Thymus (tissue), 11 donors: ENCODE results near the gene MAP1A. TPM values are rescaled to one million over a fixed set of nuclear protein-coding genes. Genes with fewer than 3 reads are reported as not detected.

Source experiments
- DNase-seq, 9 donors: peaks; one replicate each; pipeline ENCODE4 v3.0.0-alpha.2; 2013; ENCODE audit warnings: low spot score in 9 of 9, low read depth in 6 of 9, missing footprints in 1 of 9
- H3K27ac ChIP-seq, 2 donors: one replicate each; pipeline ENCODE4 v1.5.1; 2013; ENCODE audit warnings: control low read depth in 1 of 2, low read depth in 1 of 2, low read length in 1 of 2, mild to moderate bottlenecking in 1 of 2, moderate library complexity in 1 of 2
- H3K27me3 ChIP-seq, 2 donors: one replicate each; pipeline ENCODE4 v1.5.1; 2013; ENCODE audit warnings: low read length in 1 of 2; ENCODE audit not compliant: control insufficient read depth in 2 of 2, insufficient read depth in 1 of 2
- H3K36me3 ChIP-seq, 2 donors: one replicate each; pipeline ENCODE4 v1.5.1; 2013; ENCODE audit warnings: low read length in 1 of 2, mild to moderate bottlenecking in 1 of 2, moderate library complexity in 1 of 2; ENCODE audit not compliant: control insufficient read depth in 2 of 2, insufficient read depth in 2 of 2
- H3K4me1 ChIP-seq, 2 donors: one replicate each; pipeline ENCODE4 v1.5.1; 2013; ENCODE audit warnings: low read length in 2 of 2; ENCODE audit not compliant: control insufficient read depth in 2 of 2, insufficient read depth in 2 of 2
- H3K4me3 ChIP-seq, 2 donors: one replicate each; pipeline ENCODE4 v1.5.1; 2013; ENCODE audit warnings: low read length in 2 of 2, control low read depth in 1 of 2, mild to moderate bottlenecking in 1 of 2
- H3K9me3 ChIP-seq, 2 donors: one replicate each; pipeline ENCODE4 v1.5.1; 2013; ENCODE audit warnings: low read length in 1 of 2, mild to moderate bottlenecking in 1 of 2; ENCODE audit not compliant: control insufficient read depth in 2 of 2, insufficient read depth in 1 of 2
- WGBS: extraction: QIAGEN DNeasy Blood & Tissue Kit; methylation state at CpG from one replicate; pipeline ENCODE4 v1.1.7; 2013; 5-methylcytosine and 5-hydroxymethylcytosine counted together
- polyA plus RNA-seq: library from polyadenylated mRNA; stranded (reverse); fragments of 200-250 nt; gene quantifications from one replicate; pipeline ENCODE4 v1.2.3, GENCODE V29; 2013
- total RNA-seq: library from RNA; stranded (reverse); fragments of 120-200 nt; gene quantifications from one replicate; pipeline ENCODE4 v1.2.4, GENCODE V29; 2013
- donor health status: healthy.

The MAP1A gene
- total and polyA plus RNA-seq, 2 donors = 3.6 to 12.7 TPM

GRCh38 chr15:43516801-43517353 lies 531 bp upstream of the MAP1A start:
- H3K36me3 ChIP-seq = peaks cover 15 to 17% of the 10 kb centered on the region in 2 donors
- peak overlapping the region; percentile 39 to 58 for H3K4me3 ChIP-seq
- peak overlapping the region; percentile 37 to 81 for H3K27ac ChIP-seq
- H3K4me1 ChIP-seq = peaks cover 49 to 76% of the 10 kb centered on the region in 2 donors
- 41% methylated on average over 4 of the region's 4 CpGs for WGBS
- DNase-seq = no peak
- H3K9me3 ChIP-seq = peaks cover 0 to under 1% of the 10 kb centered on the region in 2 donors
- H3K27me3 ChIP-seq = no peaks in the 10 kb centered on the region

- DNase-seq = peak in 8 of 9 donors; percentile 60 to 91 (median 80)
- under 1% methylated on average over 18 of the region's 18 CpGs for WGBS
Measured at GRCh38 chr15:43518197-43518761, 871 bp downstream of the MAP1A start.

GRCh38 chr15:43519196-43519595 lies 1.8 kb downstream of the MAP1A start:
- peak in 3 of 9 donors; percentile 18 to 62 (median 33) for DNase-seq
- peaks cover 0 to 3% of the 10 kb centered on the region in 2 donors for H3K9me3 ChIP-seq
- peak overlapping the region; percentile 52 to 58 for H3K4me3 ChIP-seq
- peaks cover 36 to 38% of the 10 kb centered on the region in 2 donors for H3K36me3 ChIP-seq
- H3K27me3 ChIP-seq = no peaks in the 10 kb centered on the region
- H3K4me1 ChIP-seq = peaks cover 36 to 63% of the 10 kb centered on the region in 2 donors
- 10% methylated on average over 2 of the region's 2 CpGs for WGBS
- peak overlapping the region; percentile 9 to 89 for H3K27ac ChIP-seq

More at GRCh38 chr15:43518197-43518761, 871 bp downstream of the MAP1A start:
- Histone ChIP-seq H3K9me3 (peaks cover 0 to 3% of the 10 kb centered on the region in 2 donors), H3K36me3 (peaks cover 29 to 31% of the 10 kb centered on the region in 2 donors), H3K27me3 (no peaks in the 10 kb centered on the region), H3K4me3 (peak overlapping the region; percentile 58 to 70), H3K27ac (peak overlapping the region; percentile 68 to 89), H3K4me1 (peaks cover 45 to 64% of the 10 kb centered on the region in 2 donors)

- Histone ChIP-seq H3K4me1 (peaks cover 34 to 63% of the 10 kb centered on the region in 2 donors), H3K27ac (no peak overlapping the region), H3K4me3 (no peak overlapping the region), H3K9me3 (peaks cover 0 to 3% of the 10 kb centered on the region in 2 donors), H3K27me3 (no peaks in the 10 kb centered on the region), H3K36me3 (peaks cover 41% of the 10 kb centered on the region in 2 donors)
- WGBS = 86% methylated on average over 2 of the region's 2 CpGs
- DNase-seq = no peak
Measured at GRCh38 chr15:43520138-43520537, 2.7 kb downstream of the MAP1A start.

GRCh38 chr15:43521419-43521818 lies 4.0 kb downstream of the MAP1A start:
- Histone ChIP-seq H3K4me1 (peaks cover 22 to 54% of the 10 kb centered on the region in 2 donors), H3K36me3 (peaks cover 52 to 53% of the 10 kb centered on the region in 2 donors), H3K9me3 (peaks cover 0 to 3% of the 10 kb centered on the region in 2 donors), H3K27ac (no peak overlapping the region), H3K4me3 (no peak overlapping the region), H3K27me3 (no peaks in the 10 kb centered on the region)
- no peak for DNase-seq
- 97% methylated on average over 11 of the region's 11 CpGs for WGBS

- peaks cover 13 to 46% of the 10 kb centered on the region in 2 donors for H3K4me1 ChIP-seq
- no peak for DNase-seq
- no peak overlapping the region for H3K4me3 ChIP-seq
- H3K27me3 ChIP-seq = no peaks in the 10 kb centered on the region
- H3K36me3 ChIP-seq = peaks cover 59 to 60% of the 10 kb centered on the region in 2 donors
- no peak overlapping the region for H3K27ac ChIP-seq
- peaks cover 0 to 3% of the 10 kb centered on the region in 2 donors for H3K9me3 ChIP-seq
- 93% methylated on average over 9 of the region's 9 CpGs for WGBS
Measured at GRCh38 chr15:43522247-43522646, 4.8 kb downstream of the MAP1A start.

GRCh38 chr15:43523646-43524045 lies 6.2 kb downstream of the MAP1A start:
- H3K4me3 ChIP-seq = no peak overlapping the region
- H3K9me3 ChIP-seq = peaks cover 0 to 3% of the 10 kb centered on the region in 2 donors
- 90% methylated on average over 7 of the region's 7 CpGs for WGBS

GRCh38 chr15:43524254-43524845 lies 6.9 kb downstream of the MAP1A start:
- Histone ChIP-seq H3K4me3 (no peak overlapping the region), H3K4me1 (peaks cover 13 to 30% of the 10 kb centered on the region in 2 donors), H3K9me3 (peaks cover 0 to 3% of the 10 kb centered on the region in 2 donors), H3K27me3 (no peaks in the 10 kb centered on the region), H3K36me3 (peaks cover 74 to 81% of the 10 kb centered on the region in 2 donors), H3K27ac (peak overlapping the region in 1 of 2 donors; percentile 53)
- peak in 5 of 9 donors; percentile 24 to 77 (median 50) for DNase-seq
- WGBS = 84% methylated on average over 4 of the region's 4 CpGs

More at GRCh38 chr15:43523646-43524045, 6.2 kb downstream of the MAP1A start:
- DNase-seq = no peak
- no peak overlapping the region for H3K27ac ChIP-seq
- peaks cover 13 to 37% of the 10 kb centered on the region in 2 donors for H3K4me1 ChIP-seq
- no peaks in the 10 kb centered on the region for H3K27me3 ChIP-seq
- peaks cover 67 to 74% of the 10 kb centered on the region in 2 donors for H3K36me3 ChIP-seq

- WGBS = 87% methylated on average over 4 of the region's 4 CpGs
- Histone ChIP-seq H3K9me3 (peaks cover 0 to 3% of the 10 kb centered on the region in 2 donors), H3K4me1 (peaks cover 7 to 22% of the 10 kb centered on the region in 2 donors), H3K36me3 (peaks cover 82 to 89% of the 10 kb centered on the region in 2 donors), H3K27me3 (no peaks in the 10 kb centered on the region), H3K27ac (peak overlapping the region in 1 of 2 donors; percentile 34), H3K4me3 (no peak overlapping the region)
- no peak for DNase-seq
Measured at GRCh38 chr15:43525131-43525530, 7.7 kb downstream of the MAP1A start.
